Measurements from ENCODE around the gene CCDC18.

CCDC18 gene

GRCh38 chr1:93255222-93256079 lies 74.9 kb downstream of the CCDC18 start:
- TF ChIP-seq OSR1 (CRISPR knock-in tag; IDR thresholded peaks at IDR 0.05) (no peak), POU6F1 (CRISPR knock-in tag; IDR thresholded peaks at IDR 0.05; ENCODE audit: borderline replicate concordance, low read depth) (no peak), BACH2 (CRISPR knock-in tag; IDR thresholded peaks at IDR 0.05; ENCODE audit: borderline replicate concordance) (no peak), CSDC2 (CRISPR knock-in tag; IDR thresholded peaks at IDR 0.05) (no peak), RARB (CRISPR knock-in tag; IDR thresholded peaks at IDR 0.05) (no peak), SNAI2 (CRISPR knock-in tag; IDR thresholded peaks at IDR 0.05) (no peak), PPARA (CRISPR knock-in tag; IDR thresholded peaks at IDR 0.05; ENCODE audit: borderline replicate concordance) (no peak), ESRRG (CRISPR knock-in tag; IDR thresholded peaks at IDR 0.05) (no peak), ZNF70 (CRISPR knock-in tag; IDR thresholded peaks at IDR 0.05) (no peak), TOX (CRISPR knock-in tag; IDR thresholded peaks at IDR 0.05; ENCODE audit: borderline replicate concordance) (no peak), ISL1 (CRISPR knock-in tag; IDR thresholded peaks at IDR 0.05) (no peak), ARNTL (CRISPR knock-in tag; IDR thresholded peaks at IDR 0.05; ENCODE audit: borderline replicate concordance, low read depth) (no peak), ZFP30 (CRISPR knock-in tag; IDR thresholded peaks at IDR 0.05) (no peak)
- TF ChIP-seq, protein P1, sequence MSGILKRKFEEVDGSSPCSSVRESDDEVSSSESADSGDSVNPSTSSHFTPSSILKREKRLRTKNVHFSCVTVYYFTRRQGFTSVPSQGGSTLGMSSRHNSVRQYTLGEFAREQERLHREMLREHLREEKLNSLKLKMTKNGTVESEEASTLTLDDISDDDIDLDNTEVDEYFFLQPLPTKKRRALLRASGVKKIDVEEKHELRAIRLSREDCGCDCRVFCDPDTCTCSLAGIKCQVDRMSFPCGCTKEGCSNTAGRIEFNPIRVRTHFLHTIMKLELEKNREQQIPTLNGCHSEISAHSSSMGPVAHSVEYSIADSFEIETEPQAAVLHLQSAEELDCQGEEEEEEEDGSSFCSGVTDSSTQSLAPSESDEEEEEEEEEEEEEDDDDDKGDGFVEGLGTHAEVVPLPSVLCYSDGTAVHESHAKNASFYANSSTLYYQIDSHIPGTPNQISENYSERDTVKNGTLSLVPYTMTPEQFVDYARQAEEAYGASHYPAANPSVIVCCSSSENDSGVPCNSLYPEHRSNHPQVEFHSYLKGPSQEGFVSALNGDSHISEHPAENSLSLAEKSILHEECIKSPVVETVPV (CRISPR knock-in tag; IDR thresholded peaks at IDR 0.05), result no peak
- TF ChIP-seq, protein P2, sequence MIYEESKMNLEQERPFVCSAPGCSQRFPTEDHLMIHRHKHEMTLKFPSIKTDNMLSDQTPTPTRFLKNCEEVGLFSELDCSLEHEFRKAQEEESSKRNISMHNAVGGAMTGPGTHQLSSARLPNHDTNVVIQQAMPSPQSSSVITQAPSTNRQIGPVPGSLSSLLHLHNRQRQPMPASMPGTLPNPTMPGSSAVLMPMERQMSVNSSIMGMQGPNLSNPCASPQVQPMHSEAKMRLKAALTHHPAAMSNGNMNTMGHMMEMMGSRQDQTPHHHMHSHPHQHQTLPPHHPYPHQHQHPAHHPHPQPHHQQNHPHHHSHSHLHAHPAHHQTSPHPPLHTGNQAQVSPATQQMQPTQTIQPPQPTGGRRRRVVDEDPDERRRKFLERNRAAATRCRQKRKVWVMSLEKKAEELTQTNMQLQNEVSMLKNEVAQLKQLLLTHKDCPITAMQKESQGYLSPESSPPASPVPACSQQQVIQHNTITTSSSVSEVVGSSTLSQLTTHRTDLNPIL (CRISPR knock-in tag; IDR thresholded peaks at IDR 0.05; ENCODE audit: low read depth), result no peak
- ATAC-seq, result peak; percentile 43; the same call in 2 of the 3 replicates

GRCh38 chr1:93256433-93256832 lies 75.9 kb downstream of the CCDC18 start:
- no peak for TF ChIP-seq POU6F1 (CRISPR knock-in tag; IDR thresholded peaks at IDR 0.05; ENCODE audit: borderline replicate concordance, low read depth)
- ATAC-seq, result no peak

DNA sequence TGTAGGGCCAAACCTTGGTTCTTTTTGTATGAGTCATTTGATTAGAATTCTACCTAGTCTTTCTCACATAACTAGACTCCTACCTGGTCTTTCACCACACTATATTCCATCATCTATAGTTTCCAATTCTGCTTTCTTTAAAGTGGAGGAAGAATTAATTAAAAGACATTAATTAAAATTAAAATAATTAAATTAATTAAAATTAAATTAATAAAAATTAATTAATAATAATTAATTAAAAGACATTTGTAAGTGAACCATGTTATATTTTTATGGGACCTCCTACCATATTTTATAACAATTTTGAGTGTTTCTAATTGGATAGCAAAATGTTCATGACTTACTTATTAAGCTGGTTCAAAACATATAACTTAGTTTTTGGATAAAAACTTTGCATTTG lies 77.4 kb downstream of the CCDC18 start:
- no peak for ATAC-seq
- TF ChIP-seq, protein P3, sequence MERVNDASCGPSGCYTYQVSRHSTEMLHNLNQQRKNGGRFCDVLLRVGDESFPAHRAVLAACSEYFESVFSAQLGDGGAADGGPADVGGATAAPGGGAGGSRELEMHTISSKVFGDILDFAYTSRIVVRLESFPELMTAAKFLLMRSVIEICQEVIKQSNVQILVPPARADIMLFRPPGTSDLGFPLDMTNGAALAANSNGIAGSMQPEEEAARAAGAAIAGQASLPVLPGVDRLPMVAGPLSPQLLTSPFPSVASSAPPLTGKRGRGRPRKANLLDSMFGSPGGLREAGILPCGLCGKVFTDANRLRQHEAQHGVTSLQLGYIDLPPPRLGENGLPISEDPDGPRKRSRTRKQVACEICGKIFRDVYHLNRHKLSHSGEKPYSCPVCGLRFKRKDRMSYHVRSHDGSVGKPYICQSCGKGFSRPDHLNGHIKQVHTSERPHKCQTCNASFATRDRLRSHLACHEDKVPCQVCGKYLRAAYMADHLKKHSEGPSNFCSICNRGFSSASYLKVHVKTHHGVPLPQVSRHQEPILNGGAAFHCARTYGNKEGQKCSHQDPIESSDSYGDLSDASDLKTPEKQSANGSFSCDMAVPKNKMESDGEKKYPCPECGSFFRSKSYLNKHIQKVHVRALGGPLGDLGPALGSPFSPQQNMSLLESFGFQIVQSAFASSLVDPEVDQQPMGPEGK (CRISPR knock-in tag; IDR thresholded peaks at IDR 0.05; ENCODE audit: borderline replicate concordance), result no peak
- TF ChIP-seq ARNTL (CRISPR knock-in tag; IDR thresholded peaks at IDR 0.05; ENCODE audit: borderline replicate concordance, low read depth), result no peak
- TF ChIP-seq OSR1 (CRISPR knock-in tag; IDR thresholded peaks at IDR 0.05), result no peak
- TF ChIP-seq ZNF8 (CRISPR knock-in tag; IDR thresholded peaks at IDR 0.05), result no peak
- no peak for TF ChIP-seq TCF4 (CRISPR knock-in tag; IDR thresholded peaks at IDR 0.05; ENCODE audit: borderline replicate concordance)
- no peak for TF ChIP-seq ISL1 (CRISPR knock-in tag; IDR thresholded peaks at IDR 0.05)
- no peak for TF ChIP-seq CSDC2 (CRISPR knock-in tag; IDR thresholded peaks at IDR 0.05)
- TF ChIP-seq, protein P1 (CRISPR knock-in tag; IDR thresholded peaks at IDR 0.05), result no peak
- TF ChIP-seq ZNF70 (CRISPR knock-in tag; IDR thresholded peaks at IDR 0.05), result no peak
- no peak for TF ChIP-seq ZFP30 (CRISPR knock-in tag; IDR thresholded peaks at IDR 0.05)
- TF ChIP-seq POU6F1 (CRISPR knock-in tag; IDR thresholded peaks at IDR 0.05; ENCODE audit: borderline replicate concordance, low read depth), result no peak
- no peak for TF ChIP-seq SNAI2 (CRISPR knock-in tag; IDR thresholded peaks at IDR 0.05)
- TF ChIP-seq PPARA (CRISPR knock-in tag; IDR thresholded peaks at IDR 0.05; ENCODE audit: borderline replicate concordance), result no peak
- no peak for TF ChIP-seq ESRRG (CRISPR knock-in tag; IDR thresholded peaks at IDR 0.05)
- TF ChIP-seq GLIS3 (CRISPR knock-in tag; IDR thresholded peaks at IDR 0.05), result no peak
- no peak for TF ChIP-seq ZNF565 (CRISPR knock-in tag; conservative IDR thresholded peaks at IDR 0.05; ENCODE audit: low read depth)
- TF ChIP-seq, protein P4, sequence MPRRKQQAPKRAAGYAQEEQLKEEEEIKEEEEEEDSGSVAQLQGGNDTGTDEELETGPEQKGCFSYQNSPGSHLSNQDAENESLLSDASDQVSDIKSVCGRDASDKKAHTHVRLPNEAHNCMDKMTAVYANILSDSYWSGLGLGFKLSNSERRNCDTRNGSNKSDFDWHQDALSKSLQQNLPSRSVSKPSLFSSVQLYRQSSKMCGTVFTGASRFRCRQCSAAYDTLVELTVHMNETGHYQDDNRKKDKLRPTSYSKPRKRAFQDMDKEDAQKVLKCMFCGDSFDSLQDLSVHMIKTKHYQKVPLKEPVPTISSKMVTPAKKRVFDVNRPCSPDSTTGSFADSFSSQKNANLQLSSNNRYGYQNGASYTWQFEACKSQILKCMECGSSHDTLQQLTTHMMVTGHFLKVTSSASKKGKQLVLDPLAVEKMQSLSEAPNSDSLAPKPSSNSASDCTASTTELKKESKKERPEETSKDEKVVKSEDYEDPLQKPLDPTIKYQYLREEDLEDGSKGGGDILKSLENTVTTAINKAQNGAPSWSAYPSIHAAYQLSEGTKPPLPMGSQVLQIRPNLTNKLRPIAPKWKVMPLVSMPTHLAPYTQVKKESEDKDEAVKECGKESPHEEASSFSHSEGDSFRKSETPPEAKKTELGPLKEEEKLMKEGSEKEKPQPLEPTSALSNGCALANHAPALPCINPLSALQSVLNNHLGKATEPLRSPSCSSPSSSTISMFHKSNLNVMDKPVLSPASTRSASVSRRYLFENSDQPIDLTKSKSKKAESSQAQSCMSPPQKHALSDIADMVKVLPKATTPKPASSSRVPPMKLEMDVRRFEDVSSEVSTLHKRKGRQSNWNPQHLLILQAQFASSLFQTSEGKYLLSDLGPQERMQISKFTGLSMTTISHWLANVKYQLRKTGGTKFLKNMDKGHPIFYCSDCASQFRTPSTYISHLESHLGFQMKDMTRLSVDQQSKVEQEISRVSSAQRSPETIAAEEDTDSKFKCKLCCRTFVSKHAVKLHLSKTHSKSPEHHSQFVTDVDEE (CRISPR knock-in tag; IDR thresholded peaks at IDR 0.05), result no peak
